Right renal cortex interstitium (tissue), 3 donors: ENCODE data around the gene TCFL5. TPM values are rescaled to one million over a fixed set of nuclear protein-coding genes. Genes with fewer than 3 reads are reported as not detected.
"Not testable (repeated sequence)": the region's sequence is repeated elsewhere in the genome, so short reads cannot be mapped to it uniquely, and the experiment has no call there.

Source experiments
- DNase-seq, 3 donors: peaks; one replicate each; pipeline ENCODE4 v3.0.0-alpha.2; 2013; ENCODE audit warnings: low read depth in 3 of 3, low spot score in 2 of 3
- polyA plus RNA-seq, 3 donors: library from polyadenylated mRNA; unstranded; fragments of 120-200 nt; gene quantifications; one replicate each; pipeline ENCODE4 v1.2.1, GENCODE V29; 2013; ENCODE audit not compliant: insufficient read length in 3 of 3

The TCFL5 gene
- polyA plus RNA-seq, 3 donors = 12.5 to 13.0 (median 12.5) TPM

- DNase-seq = no peak
Observed at GRCh38 chr20:62880935-62881661, 19.5 kb upstream of the TCFL5 start.

GRCh38 chr20:62880147-62880934 lies 18.7 kb upstream of the TCFL5 start:
- no peak for DNase-seq

GRCh38 chr20:62879275-62880146 lies 17.9 kb upstream of the TCFL5 start:
- DNase-seq = no peak

- no peak for DNase-seq
Observed at GRCh38 chr20:62878244-62879038, 16.8 kb upstream of the TCFL5 start.

- DNase-seq = no peak
Observed at GRCh38 chr20:62876902-62877816, 15.5 kb upstream of the TCFL5 start.

- no peak for DNase-seq
Observed at GRCh38 chr20:62876501-62876901, 14.9 kb upstream of the TCFL5 start.

GRCh38 chr20:62875419-62876361 lies 14.1 kb upstream of the TCFL5 start:
- no peak for DNase-seq

GRCh38 chr20:62874964-62875344 lies 13.3 kb upstream of the TCFL5 start:
- no peak for DNase-seq

- not testable (repeated sequence) for DNase-seq
Observed at GRCh38 chr20:62873681-62874031, 12.0 kb upstream of the TCFL5 start.

GRCh38 chr20:62873280-62873679 lies 11.7 kb upstream of the TCFL5 start:
- no peak for DNase-seq

- DNase-seq = no peak
Observed at GRCh38 chr20:62872862-62873261, 11.2 kb upstream of the TCFL5 start.

GRCh38 chr20:62872184-62872847 lies 10.7 kb upstream of the TCFL5 start:
- no peak for DNase-seq

GRCh38 chr20:62864207-62864606 lies 2.6 kb upstream of the TCFL5 start:
- no peak for DNase-seq

GRCh38 chr20:62860924-62861691 lies 514 bp downstream of the TCFL5 start:
- no peak for DNase-seq

GRCh38 chr20:62860391-62860923 lies 1.2 kb downstream of the TCFL5 start:
- no peak for DNase-seq

GRCh38 chr20:62859721-62860120 lies 1.9 kb downstream of the TCFL5 start:
- DNase-seq = no peak
